Measurements from ENCODE around the gene HMGXB4. TPM values are rescaled to one million over a fixed set of nuclear protein-coding genes. Genes with fewer than 3 reads are reported as not detected.

HMGXB4 gene
- total RNA-seq, 1 donor, result 19.2 TPM

DNA sequence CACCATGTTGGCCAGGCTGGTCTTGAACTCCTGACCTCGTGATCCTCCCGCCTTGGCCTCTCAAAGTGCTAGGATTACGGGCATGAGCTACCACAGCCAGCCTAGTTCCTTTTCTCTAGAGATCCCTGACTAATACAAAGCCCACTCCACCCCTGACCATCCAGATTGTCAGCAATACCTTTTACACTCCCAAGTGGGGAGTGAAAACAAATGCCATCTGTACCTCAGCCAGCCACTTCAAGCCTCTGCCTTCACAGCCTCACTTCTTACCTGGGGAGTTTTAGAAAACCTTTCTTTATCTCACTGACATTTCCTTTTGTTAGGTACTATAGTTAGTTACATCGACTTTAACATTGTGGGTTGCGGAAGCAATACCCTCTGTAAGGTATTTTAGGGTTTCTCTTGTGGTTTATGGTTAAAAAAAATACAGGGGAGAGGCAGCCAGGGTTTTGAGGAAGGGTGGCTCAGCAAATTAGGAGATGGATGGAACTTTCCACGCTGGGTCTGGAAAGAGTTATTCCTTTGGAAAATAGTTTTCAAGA lies 51.3 kb downstream of the HMGXB4 start:
- peak; percentile 67 for DNase-seq (ENCODE audit: insufficient read length, low spot score, missing footprints)
- Histone ChIP-seq H3K9me3 (ENCODE audit: low read depth, low read length) (no peaks in the 10 kb centered on the region), H2AFZ (ENCODE audit: low read length) (no peak overlapping the region), H3K36me3 (ENCODE audit: insufficient read depth, low read length) (peaks cover 20% of the 10 kb centered on the region), H3K4me2 (ENCODE audit: insufficient read depth, low read length) (no peak overlapping the region), H3K79me2 (ENCODE audit: insufficient read depth, low read length) (peaks cover 84% of the 10 kb centered on the region), H3K27me3 (ENCODE audit: insufficient read depth, low read length) (no peaks in the 10 kb centered on the region), H3K4me3 (ENCODE audit: insufficient read depth, low read length) (no peak overlapping the region), H4K20me1 (ENCODE audit: insufficient read depth, low read length) (peaks cover under 1% of the 10 kb centered on the region), H3K27ac (ENCODE audit: low read depth, low read length) (peak overlapping the region; percentile 70), H3K4me1 (ENCODE audit: insufficient read depth, low read length) (peaks cover 63% of the 10 kb centered on the region)
- no peak for TF ChIP-seq CTCF (IDR thresholded peaks at IDR 0.05; ENCODE audit: extremely low read depth, low read depth, low read length)

DNA sequence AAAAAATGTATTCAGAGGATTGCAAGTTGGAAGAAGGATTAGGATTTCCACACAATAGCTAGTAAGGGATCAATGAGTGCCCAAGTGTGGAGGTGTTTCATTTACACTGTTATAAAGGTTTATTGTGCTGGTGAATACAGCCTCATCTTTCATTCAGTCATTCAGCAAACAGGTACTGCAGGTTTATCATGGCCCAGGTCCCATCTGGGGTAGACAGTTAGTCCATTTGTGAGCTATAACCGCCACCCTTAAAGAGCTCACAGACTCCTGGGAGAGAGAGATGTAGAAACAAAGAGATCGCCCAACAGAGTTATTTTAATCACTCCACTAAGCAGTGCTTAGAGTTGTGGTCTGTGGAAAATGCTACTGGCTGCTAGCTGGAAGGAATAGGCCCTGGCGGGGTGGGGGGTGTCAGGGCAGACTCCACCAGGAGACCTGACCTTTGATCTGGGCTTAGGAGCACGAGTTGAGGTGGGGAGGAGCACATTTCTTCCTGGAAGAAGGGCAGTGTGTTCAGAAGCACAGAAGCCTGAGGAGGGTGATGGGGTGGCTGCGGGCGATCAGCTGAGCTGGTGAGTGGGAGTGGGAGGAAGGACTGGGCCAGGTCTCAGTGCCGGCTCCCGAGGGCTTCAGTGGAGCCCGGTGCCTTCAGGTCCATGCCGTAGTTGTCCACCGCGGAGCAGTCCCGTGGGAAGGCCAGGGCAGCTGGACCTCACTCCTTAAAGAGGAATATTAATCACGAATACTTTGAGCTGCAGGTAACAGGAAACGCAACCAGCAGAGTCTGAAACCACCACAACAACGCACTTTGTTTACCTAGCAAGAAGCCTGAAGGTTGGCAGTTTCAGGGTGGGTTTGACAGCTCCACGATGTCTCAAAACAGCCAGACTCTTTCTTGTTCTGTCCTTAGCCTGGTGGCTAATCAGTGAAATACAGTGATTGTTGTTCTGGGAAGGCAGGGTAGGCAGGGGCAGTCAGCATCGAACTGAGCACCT lies 53.6 kb downstream of the HMGXB4 start:
- Histone ChIP-seq H3K79me2 (ENCODE audit: insufficient read depth, low read length) (peaks cover 81% of the 10 kb centered on the region), H3K9me3 (ENCODE audit: low read depth, low read length) (no peaks in the 10 kb centered on the region), H3K36me3 (ENCODE audit: insufficient read depth, low read length) (peaks cover 17% of the 10 kb centered on the region), H2AFZ (ENCODE audit: low read length) (no peak overlapping the region), H3K27me3 (ENCODE audit: insufficient read depth, low read length) (no peaks in the 10 kb centered on the region), H3K4me2 (ENCODE audit: insufficient read depth, low read length) (peak overlapping the region; percentile 36), H3K4me1 (ENCODE audit: insufficient read depth, low read length) (peaks cover 80% of the 10 kb centered on the region), H3K27ac (ENCODE audit: low read depth, low read length) (peak overlapping the region; percentile 99), H3K4me3 (ENCODE audit: insufficient read depth, low read length) (no peak overlapping the region), H4K20me1 (ENCODE audit: insufficient read depth, low read length) (peaks cover 14% of the 10 kb centered on the region)
- TF ChIP-seq CTCF (IDR thresholded peaks at IDR 0.05; ENCODE audit: extremely low read depth, low read depth, low read length), result peak; percentile 18
- DNase-seq (ENCODE audit: insufficient read length, low spot score, missing footprints), result peak; percentile 36

GRCh38 chr22:35311551-35311999 lies 54.3 kb downstream of the HMGXB4 start:
- DNase-seq (ENCODE audit: insufficient read length, low spot score, missing footprints), result peak; percentile 27
- peaks cover 74% of the 10 kb centered on the region for H3K4me1 ChIP-seq (ENCODE audit: insufficient read depth, low read length)

More at GRCh38 chr22:35311551-35311999, 54.3 kb downstream of the HMGXB4 start:
- H3K79me2 ChIP-seq (ENCODE audit: insufficient read depth, low read length), result peaks cover 81% of the 10 kb centered on the region
- no peak overlapping the region for H2AFZ ChIP-seq (ENCODE audit: low read length)
- H3K36me3 ChIP-seq (ENCODE audit: insufficient read depth, low read length), result peaks cover 13% of the 10 kb centered on the region
- H3K27ac ChIP-seq (ENCODE audit: low read depth, low read length), result peak overlapping the region; percentile 99
- H3K4me3 ChIP-seq (ENCODE audit: insufficient read depth, low read length), result no peak overlapping the region
- no peaks in the 10 kb centered on the region for H3K27me3 ChIP-seq (ENCODE audit: insufficient read depth, low read length)
- H3K9me3 ChIP-seq (ENCODE audit: low read depth, low read length), result no peaks in the 10 kb centered on the region
- H3K4me2 ChIP-seq (ENCODE audit: insufficient read depth, low read length), result no peak overlapping the region
- TF ChIP-seq CTCF (IDR thresholded peaks at IDR 0.05; ENCODE audit: extremely low read depth, low read depth, low read length), result no peak
- H4K20me1 ChIP-seq (ENCODE audit: insufficient read depth, low read length), result peaks cover 15% of the 10 kb centered on the region
